ENCODE results near the gene CCDC190. TPM values are rescaled to one million over a fixed set of nuclear protein-coding genes. Genes with fewer than 3 reads are reported as not detected.
"Not testable (repeated sequence)": the region's sequence is repeated elsewhere in the genome, so short reads cannot be mapped to it uniquely, and the experiment has no call there.

Gene CCDC190
- total RNA-seq, 1 donor from 2014 or later, result 0.49 TPM

DNA sequence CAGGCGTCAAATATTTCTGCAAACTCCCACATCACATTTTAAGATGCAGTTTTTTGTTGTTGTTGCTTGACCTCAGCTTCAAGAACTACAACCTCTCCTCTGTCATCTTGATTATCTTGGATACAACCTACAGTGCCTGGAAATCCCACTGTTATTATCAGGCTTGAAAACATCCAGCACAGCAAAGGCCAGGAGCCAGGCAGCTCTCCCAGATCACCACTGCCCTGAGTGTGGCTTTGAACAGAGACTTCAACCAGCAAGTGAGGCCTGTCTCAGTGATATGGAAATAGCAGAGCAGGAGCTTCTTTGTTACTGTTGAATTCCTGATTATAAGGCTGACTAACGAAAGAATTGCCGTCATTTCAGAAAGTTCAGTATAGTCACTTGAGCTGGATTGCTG, 28.5 kb downstream of the CCDC190 start:
- no peak for DNase-seq

GRCh38 chr1:162829268-162829667, 31.7 kb downstream of the CCDC190 start:
- DNase-seq, result no peak

DNA sequence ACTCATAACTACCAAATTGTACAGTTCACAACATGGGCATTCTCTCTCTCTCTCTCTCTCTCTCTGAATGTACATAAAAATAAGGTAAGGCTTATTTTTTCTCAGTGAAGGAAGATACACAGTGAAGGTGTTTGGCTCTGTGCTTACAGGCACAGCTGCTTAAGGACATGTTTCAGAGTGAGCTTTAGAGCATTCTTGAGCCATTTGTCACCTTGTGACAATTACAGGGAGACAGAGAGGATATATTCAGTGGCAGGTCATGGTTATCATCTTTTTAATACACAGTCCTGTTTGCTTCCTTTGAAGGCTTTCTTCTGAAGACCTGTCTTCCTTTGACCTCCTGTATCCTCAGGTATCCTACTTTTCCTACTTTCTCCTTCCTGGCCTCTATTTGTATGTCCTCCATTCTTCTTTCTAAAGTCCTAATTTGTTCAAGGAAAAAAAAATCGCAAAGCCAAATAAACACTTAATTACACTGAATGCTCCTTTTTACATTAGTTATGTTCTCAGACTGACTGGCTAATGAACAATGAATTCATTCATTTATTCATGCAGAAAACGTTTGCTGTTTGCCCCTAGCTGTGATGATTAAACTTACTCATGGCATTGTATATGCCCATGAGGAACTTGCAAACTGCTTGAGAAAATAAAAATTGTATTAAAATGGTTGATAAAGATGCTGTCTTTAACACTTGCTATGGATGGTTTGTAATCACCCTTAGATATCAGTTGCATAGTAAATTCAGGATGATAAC, 37.0 kb downstream of the CCDC190 start:
- no peak for DNase-seq

DNA sequence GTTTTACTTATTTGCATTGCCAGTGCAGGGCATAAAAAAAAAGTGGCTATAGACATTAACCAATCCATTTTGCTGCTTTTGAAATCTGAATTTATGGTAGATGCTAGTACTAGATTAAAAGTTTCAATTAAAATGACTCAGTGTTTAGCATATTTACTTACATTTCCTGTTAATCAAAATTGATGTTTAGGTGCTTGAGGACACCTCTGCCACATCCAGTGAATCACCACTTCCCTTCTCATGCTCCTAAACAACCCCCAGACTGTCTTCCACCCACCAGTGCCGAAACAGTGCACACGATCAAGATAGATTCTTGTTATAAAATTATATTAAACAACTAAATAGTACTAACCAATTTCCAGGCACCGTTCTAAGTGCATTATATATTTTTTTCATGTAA, 37.7 kb downstream of the CCDC190 start:
- DNase-seq, result no peak

GRCh38 chr1:162822391-162823200, 38.4 kb downstream of the CCDC190 start:
- DNase-seq, result no peak

GRCh38 chr1:162818666-162819065, 42.3 kb downstream of the CCDC190 start:
- not testable (repeated sequence) for DNase-seq

GRCh38 chr1:162818136-162818535, 42.8 kb downstream of the CCDC190 start:
- DNase-seq, result not testable (repeated sequence)

DNA sequence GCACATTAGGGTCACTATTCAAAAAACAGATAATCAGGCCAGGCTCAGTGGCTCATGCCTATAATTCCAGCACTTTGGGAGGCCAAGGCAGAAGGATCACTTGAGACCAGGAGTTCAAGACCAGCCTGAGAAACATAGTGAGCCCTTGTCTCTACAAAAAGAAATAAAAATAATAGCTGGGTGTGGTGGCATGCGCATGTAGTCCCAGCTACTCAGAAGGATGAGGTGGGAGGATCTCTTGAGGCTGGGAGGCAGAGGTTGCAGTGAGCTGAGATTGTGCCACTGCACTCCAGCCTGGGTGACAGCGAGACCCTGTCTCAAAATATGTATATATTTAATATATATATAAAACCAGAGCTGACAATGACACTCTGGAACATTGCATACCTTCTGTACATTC, 48.6 kb downstream of the CCDC190 start:
- DNase-seq, result not testable (repeated sequence)

DNA sequence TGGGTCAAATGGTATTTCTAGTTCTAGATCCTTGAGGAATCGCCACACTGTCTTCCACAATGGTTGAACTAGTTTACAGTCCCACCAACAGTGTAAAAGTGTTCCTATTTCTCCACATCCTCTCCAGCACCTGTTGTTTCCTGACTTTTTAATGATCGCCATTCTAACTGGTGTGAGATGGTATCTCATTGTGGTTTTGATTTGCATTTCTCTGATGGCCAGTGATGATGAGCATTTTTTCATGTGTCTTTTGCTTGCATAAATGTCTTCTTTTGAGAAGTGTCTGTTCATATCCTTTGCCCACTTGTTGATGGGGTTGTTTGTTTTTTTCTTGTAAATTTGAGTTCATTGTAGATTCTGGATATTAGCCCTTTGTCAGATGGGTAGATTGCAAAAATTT, 53.5 kb downstream of the CCDC190 start:
- not testable (repeated sequence) for DNase-seq

Other genes starting within 250 kb of the CCDC190 start
- 61.7 TPM for gene DDR2, start 228.7 kb downstream of the CCDC190 start, total RNA-seq
- gene HSD17B7, start 70.5 kb downstream of the CCDC190 start, total RNA-seq, result 11.9 TPM
- gene RGS4, start 208.2 kb upstream of the CCDC190 start, total RNA-seq, result 1.4 TPM